Adipose tissue (tissue), 3 donors: Measurements from ENCODE around the gene TOMM22. TPM values are rescaled to one million over a fixed set of nuclear protein-coding genes. Genes with fewer than 3 reads are reported as not detected.

Experiments
- H3K27ac ChIP-seq: one replicate; pipeline ENCODE4 v1.5.1; 2013; ENCODE audit warnings: low read depth, low read length
- WGBS, 3 donors: extraction: QIAGEN DNeasy Blood & Tissue Kit; methylation state at CpG; one replicate each; pipeline ENCODE4 v1.1.7; 2013; 5-methylcytosine and 5-hydroxymethylcytosine counted together
- polyA plus RNA-seq, 3 donors: library from polyadenylated mRNA; stranded (reverse); fragments of 200-250 nt; gene quantifications; one replicate each; pipeline ENCODE4 v1.2.3, GENCODE V29; 2013
- donor health status: healthy with polysubstance abuse.
- donor health status: Bipolar disorder and iron deficiency.
- donor health status: healthy.

The TOMM22 gene
- polyA plus RNA-seq, 3 donors, result 18.6 to 48.8 (median 39.9) TPM

- H3K27ac ChIP-seq, result no peak overlapping the region
- WGBS, 3 donors, result 76 to 81% (median 79%) methylated on average over 3 of the region's 3 CpGs
Measured at GRCh38 chr22:38709306-38709705, 27.5 kb downstream of the TOMM22 start.

GRCh38 chr22:38710351-38710750, 28.6 kb downstream of the TOMM22 start:
- WGBS, 3 donors, result 81 to 88% (median 88%) methylated on average over 3 of the region's 3 CpGs
- no peak overlapping the region for H3K27ac ChIP-seq

- no peak overlapping the region for H3K27ac ChIP-seq
- WGBS, 3 donors, result 65 to 83% (median 81%) methylated on average over 3 of the region's 3 CpGs
Measured at GRCh38 chr22:38710866-38711265, 29.1 kb downstream of the TOMM22 start.

DNA sequence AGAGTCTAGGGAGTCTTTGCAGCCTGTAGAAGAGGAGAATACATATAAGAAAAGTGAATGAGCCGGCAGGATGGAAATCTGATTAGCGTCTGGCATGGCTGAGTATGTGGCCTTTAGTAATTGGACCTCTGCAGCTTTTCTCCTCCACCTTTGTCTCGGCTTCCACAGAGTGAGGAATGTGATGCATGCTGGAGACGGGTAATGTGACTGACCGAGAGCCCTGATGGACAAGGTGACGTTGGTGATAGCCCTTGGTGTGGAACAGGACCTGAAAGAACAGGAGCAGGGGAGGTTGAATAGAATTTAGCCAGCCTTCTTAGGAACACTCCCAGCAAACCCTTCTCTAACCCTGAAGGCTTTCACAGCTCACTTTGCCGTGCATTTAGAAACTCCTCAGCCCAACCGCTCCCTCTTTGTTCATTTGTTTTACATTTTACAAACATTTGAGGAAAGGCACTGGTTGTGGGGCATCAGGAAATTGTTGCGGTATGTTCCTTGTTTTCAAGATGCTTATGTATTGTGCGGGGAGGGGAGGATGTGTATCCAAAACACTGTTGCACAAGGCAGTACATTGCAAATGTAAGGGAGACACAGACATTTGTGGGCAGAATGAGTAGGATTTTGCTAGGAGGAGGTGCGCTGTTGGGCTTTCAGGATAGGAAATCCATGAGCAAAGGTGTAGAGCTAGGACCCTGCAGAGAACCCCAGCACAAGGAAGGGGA, 30.9 kb downstream of the TOMM22 start:
- WGBS, 3 donors, result 74 to 83% (median 78%) methylated on average over 11 of the region's 11 CpGs
- H3K27ac ChIP-seq, result no peak overlapping the region

DNA sequence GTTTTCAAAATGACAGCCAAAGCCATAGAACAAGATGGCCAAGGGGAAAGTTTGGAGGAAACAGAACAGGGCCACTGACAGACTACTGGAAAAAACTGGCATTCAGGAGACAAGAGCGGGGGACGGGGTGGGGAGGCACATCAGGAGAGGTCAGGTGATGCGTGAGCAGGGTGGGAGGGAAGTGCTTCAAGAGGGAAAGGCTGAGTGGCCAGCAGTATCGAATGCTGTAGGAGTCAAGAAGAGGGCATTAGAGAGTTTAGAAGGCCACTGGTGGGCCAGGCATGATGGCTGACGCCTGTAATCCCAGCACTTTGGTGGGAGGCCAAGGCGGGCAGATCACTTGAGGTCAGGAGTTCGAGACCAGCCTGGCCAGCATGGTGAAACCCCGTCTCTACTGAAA, 32.2 kb downstream of the TOMM22 start:
- WGBS, 3 donors, result 90 to 92% (median 91%) methylated on average over 7 to 8 of the region's 8 CpGs
- no peak overlapping the region for H3K27ac ChIP-seq

GRCh38 chr22:38715176-38715764, 33.5 kb downstream of the TOMM22 start:
- no peak overlapping the region for H3K27ac ChIP-seq
- 68 to 87% (median 75%) methylated on average over 9 of the region's 9 CpGs for WGBS, 3 donors

DNA sequence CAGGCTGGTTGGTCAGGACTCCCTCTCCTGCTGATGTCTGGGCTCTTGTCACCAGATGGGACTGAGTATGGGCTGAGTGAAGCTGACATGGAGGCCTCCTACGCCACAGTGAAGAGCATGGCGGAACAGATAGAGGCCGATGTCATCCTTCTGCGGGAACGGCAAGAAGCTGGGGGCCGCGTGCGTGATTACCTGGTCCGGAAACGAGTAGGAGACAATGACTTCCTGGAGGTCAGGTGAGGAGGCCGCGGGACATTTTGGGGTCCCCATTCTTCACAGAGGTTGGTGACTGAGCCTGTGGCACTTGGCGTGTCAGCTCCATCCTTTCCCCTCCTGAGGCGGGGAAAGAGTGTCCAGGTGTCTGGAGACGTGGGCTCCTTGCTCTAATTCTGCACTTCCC, 34.1 kb downstream of the TOMM22 start:
- H3K27ac ChIP-seq, result no peak overlapping the region
- WGBS, 3 donors, result 90 to 92% (median 92%) methylated on average over 15 of the region's 15 CpGs

DNA sequence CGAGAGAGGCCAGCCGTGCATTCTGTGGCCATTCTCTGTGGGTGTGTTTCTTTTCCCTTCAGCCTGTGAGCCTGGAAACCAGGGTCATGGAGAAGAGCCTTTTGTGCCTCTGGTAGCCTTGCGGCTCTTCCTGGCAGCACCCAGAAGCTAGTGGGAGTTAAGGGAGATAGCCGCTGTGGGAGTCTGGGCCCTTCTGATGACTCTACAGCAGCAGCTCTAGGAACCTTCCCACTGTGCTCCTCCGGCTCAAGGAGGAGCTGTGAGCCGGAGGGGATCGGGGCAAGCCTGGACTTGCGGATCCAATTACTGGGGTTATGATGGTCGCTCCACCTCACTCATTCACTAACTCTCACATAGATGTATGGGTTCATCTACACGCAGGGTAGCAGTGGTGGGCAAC, 34.5 kb downstream of the TOMM22 start:
- WGBS, 3 donors, result 95 to 96% (median 95%) methylated on average over 10 of the region's 10 CpGs

DNA sequence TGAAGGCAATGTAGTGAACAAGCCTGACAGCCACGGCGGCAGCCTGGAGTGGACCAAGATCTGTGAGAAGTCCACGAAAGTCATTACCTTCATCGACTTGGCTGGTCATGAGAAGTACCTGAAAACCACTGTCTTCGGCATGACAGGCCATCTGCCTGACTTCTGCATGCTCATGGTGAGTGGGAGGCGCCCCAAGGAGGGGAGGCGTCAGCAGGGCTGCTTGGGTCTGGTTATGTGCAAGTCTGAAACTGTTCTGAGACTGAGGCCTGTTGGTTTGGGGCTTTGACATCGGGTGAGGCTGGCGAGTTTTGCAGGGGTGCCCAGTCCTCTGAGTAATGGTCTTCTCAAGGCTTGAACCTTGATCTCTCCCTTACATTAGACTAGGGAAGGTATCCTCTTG, 35.1 kb downstream of the TOMM22 start:
- no peak overlapping the region for H3K27ac ChIP-seq
- 90 to 93% (median 92%) methylated on average over 9 of the region's 9 CpGs for WGBS, 3 donors

More for the DNA sequence above, 34.5 kb downstream of the TOMM22 start:
- H3K27ac ChIP-seq, result no peak overlapping the region

DNA sequence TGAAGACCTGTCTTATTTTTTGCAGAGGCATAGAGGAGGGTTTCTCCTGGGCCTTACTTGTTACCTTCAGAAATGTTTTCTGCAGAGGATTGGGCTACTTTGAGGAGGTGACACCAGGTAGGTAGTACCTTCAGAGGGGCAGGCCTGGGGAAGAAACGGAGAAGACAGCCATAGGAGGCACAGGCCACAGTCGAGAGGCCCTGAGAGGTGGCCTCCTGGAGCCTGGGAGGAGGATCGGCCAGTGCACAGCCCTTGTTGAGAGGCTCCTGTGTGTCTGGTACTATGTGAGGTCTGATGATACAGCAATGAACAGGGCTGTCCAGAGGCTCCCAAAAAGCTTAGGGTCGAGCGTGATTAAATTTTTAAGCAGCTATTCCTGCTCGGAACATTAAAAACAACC, 35.5 kb downstream of the TOMM22 start:
- no peak overlapping the region for H3K27ac ChIP-seq
- 82 to 94% (median 93%) methylated on average over 6 of the region's 6 CpGs for WGBS, 3 donors

DNA sequence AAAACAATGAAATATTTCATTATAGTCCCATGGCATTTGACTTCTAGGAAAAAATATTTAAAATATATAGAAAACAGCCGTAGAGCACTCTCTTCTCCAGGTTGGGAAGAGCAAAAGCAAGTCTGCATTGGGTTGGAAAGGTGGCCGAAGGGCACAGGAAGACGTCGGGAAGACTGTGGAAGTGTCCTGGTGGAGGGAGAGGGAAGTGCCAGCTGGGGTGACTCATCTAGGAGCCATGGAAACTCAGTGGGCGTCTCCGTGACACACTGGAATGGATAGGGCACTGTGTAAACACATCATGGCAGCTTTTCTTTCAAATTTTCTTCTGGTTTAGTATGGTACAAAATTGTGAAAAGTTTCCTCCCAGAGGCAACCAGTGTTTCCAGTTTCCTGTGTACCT, 36.7 kb downstream of the TOMM22 start:
- WGBS, 3 donors, result 27 to 48% (median 46%) methylated on average over 6 of the region's 6 CpGs
- H3K27ac ChIP-seq, result no peak overlapping the region

DNA sequence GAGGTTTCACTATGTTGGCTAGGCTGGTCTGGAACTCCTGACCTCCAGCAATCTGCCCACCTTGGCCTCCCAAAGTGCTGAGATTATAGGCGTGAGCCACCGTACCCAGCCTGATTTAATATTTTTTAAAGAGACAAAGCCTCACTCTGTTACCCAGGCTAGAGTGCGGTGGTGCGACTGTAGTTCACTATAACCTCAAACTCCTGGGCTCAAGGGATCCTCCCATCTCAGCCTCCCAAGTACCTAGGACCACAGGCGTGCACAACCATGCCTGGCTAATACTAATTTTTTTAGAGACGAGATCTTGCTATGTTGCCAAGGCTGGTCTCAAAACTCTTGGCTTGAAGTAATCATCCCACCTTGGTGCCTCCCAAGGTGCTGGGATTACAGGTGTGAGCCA, 37.4 kb downstream of the TOMM22 start:
- no peak overlapping the region for H3K27ac ChIP-seq
- 92 to 95% (median 94%) methylated on average over 6 of the region's 6 CpGs for WGBS, 3 donors

DNA sequence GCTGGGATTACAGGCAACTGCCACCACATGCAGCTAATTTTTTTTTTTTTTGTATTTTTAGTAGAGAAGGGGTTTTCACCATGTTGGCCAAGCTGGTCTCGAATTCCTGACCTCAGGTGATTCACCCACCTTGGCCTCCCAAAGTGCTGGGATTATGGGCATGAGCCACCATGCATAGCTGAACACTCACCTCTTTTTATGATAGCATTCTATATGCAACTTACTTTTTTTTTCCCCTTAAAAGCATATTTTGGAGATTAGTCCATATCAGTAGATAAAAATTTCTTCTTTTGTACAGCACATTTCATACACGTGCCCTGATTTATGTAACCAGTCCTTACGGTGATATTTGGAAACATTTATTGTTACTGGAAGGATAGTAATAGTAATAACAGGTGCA, 38.6 kb downstream of the TOMM22 start:
- H3K27ac ChIP-seq, result no peak overlapping the region
- WGBS, 3 donors, result 76 to 86% (median 81%) methylated on average over 3 of the region's 3 CpGs

GRCh38 chr22:38721551-38721950, 39.8 kb downstream of the TOMM22 start:
- no peak overlapping the region for H3K27ac ChIP-seq
- 87 to 94% (median 90%) methylated on average over 7 of the region's 7 CpGs for WGBS, 3 donors

GRCh38 chr22:38724176-38724575, 42.4 kb downstream of the TOMM22 start:
- H3K27ac ChIP-seq, result no peak overlapping the region
- 95 to 97% (median 96%) methylated on average over 7 of the region's 7 CpGs for WGBS, 3 donors

DNA sequence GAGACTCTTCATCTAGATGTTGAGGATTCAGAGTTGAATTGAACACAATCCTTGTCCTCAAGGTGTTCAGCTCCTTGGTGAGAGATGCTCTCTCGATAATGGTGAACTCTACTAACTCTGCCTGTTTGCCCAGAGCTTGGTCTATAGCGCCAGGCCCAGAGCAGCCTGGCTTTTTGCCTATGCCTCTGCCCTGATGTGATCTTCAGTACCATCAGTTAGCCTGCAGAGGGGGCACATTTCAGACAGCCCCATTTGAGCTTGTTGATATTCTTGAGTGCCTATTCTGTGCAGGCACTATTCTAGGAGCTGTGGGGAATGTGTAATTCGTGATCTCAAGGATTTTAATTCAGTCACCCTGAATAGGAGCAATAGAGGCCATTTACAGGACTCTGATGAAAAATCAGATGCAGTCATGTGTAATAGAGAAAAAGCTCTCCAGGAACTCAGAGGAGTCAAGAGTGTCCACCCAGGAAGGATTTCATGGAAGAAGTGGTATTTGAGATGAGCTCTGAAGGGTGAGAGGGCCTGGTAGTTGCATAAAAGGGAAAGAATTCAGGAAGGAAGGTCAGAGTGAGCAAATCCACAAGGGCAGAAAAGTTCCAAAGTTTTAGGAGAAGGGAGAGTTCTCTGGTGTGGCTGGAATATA, 43.3 kb downstream of the TOMM22 start:
- 50 to 85% (median 83%) methylated on average over 3 of the region's 3 CpGs for WGBS, 3 donors

GRCh38 chr22:38725900-38726655, 44.3 kb downstream of the TOMM22 start:
- no peak overlapping the region for H3K27ac ChIP-seq
- 91 to 95% (median 93%) methylated on average over 18 of the region's 18 CpGs for WGBS, 3 donors

More for the DNA sequence above, 43.3 kb downstream of the TOMM22 start:
- no peak overlapping the region for H3K27ac ChIP-seq

- 91 to 94% (median 92%) methylated on average over 12 of the region's 12 CpGs for WGBS, 3 donors
- no peak overlapping the region for H3K27ac ChIP-seq
Measured at GRCh38 chr22:38727123-38727522, 45.4 kb downstream of the TOMM22 start.
